Upper lobe of right lung (tissue), 1 donor: ENCODE measurements around the gene APLP2. TPM values are rescaled to one million over a fixed set of nuclear protein-coding genes. Genes with fewer than 3 reads are reported as not detected.

Experiments
- ATAC-seq: fragments of 200-7000 bp; cut with Tn5 transposase; one replicate; pipeline ENCODE4 v1.9.1; 2020; ENCODE audit warnings: mild to moderate bottlenecking, moderate library complexity
- DNase-seq: peaks from one replicate; pipeline ENCODE4 v3.0.0-alpha.2; 2020
- H3K27ac ChIP-seq: fragments of 200-600 bp; one replicate; pipeline ENCODE4 v1.8.0; 2022
- H3K27me3 ChIP-seq: fragments of 200-600 bp; one replicate; pipeline ENCODE4 v1.8.0; 2022; ENCODE audit warnings: mild to moderate bottlenecking
- H3K36me3 ChIP-seq: fragments of 200-600 bp; one replicate; pipeline ENCODE4 v1.8.0; 2022
- H3K4me1 ChIP-seq: fragments of 200-600 bp; one replicate; pipeline ENCODE4 v1.8.0; 2022
- H3K4me3 ChIP-seq: fragments of 200-600 bp; one replicate; pipeline ENCODE4 v1.8.0; 2022; ENCODE audit warnings: mild to moderate bottlenecking
- H3K9me3 ChIP-seq: fragments of 200-600 bp; one replicate; pipeline ENCODE4 v1.8.0; 2022
- intact Hi-C: fragments of 100-400 bp; cut with DNase I; formaldehyde crosslinking; loops from one replicate; pipeline ENCODE4 v1.11.0; 2022
- total RNA-seq: library from RNA; stranded (reverse); fragmentation: NEBNext Ultra II Directional; extraction: Animal tissue kit (Norgen Biotek cat#: 25700); gene quantifications from one replicate; pipeline ENCODE4 v1.2.1, GENCODE V29; 2021
- TF ChIP-seq, protein P1 (sequence below): fragments of 200-600 bp; IDR thresholded peaks from one replicate; pipeline ENCODE4 v1.8.0; 2022; ENCODE audit warnings: antibody characterized with exemption
- donor health status: DM: no; HTN: yes; CAD: no; lungs with severe emphysema.

APLP2 gene
- total RNA-seq, 1 donor from 2014 or later: 726 TPM

GRCh38 chr11:130068546-130068985 is 1.1 kb upstream of the APLP2 start:
- ATAC-seq (no peak), DNase-seq (no peak)
- Histone ChIP-seq H3K27ac (peak overlapping the region; percentile 97), H3K4me3 (peak overlapping the region; percentile 77), H3K36me3 (no peaks in the 10 kb centered on the region), H3K4me1 (peaks cover 23% of the 10 kb centered on the region), H3K9me3 (no peaks in the 10 kb centered on the region), H3K27me3 (no peaks in the 10 kb centered on the region)
- intact Hi-C loops: no loop called here
- TF ChIP-seq, protein P1, sequence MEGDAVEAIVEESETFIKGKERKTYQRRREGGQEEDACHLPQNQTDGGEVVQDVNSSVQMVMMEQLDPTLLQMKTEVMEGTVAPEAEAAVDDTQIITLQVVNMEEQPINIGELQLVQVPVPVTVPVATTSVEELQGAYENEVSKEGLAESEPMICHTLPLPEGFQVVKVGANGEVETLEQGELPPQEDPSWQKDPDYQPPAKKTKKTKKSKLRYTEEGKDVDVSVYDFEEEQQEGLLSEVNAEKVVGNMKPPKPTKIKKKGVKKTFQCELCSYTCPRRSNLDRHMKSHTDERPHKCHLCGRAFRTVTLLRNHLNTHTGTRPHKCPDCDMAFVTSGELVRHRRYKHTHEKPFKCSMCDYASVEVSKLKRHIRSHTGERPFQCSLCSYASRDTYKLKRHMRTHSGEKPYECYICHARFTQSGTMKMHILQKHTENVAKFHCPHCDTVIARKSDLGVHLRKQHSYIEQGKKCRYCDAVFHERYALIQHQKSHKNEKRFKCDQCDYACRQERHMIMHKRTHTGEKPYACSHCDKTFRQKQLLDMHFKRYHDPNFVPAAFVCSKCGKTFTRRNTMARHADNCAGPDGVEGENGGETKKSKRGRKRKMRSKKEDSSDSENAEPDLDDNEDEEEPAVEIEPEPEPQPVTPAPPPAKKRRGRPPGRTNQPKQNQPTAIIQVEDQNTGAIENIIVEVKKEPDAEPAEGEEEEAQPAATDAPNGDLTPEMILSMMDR: no peak

GRCh38 chr11:130068986-130069658 is 572 bp upstream of the APLP2 start:
- peak; percentile 81 for DNase-seq
- H3K9me3 ChIP-seq: no peaks in the 10 kb centered on the region
- TF ChIP-seq, protein P1: no peak
- ATAC-seq: peak; percentile 75
- peak overlapping the region; percentile 97 for H3K27ac ChIP-seq
- no peaks in the 10 kb centered on the region for H3K27me3 ChIP-seq
- peak overlapping the region; percentile 77 for H3K4me3 ChIP-seq
- H3K4me1 ChIP-seq: peaks cover 23% of the 10 kb centered on the region
- intact Hi-C loops: no loop called here
- H3K36me3 ChIP-seq: no peaks in the 10 kb centered on the region

GRCh38 chr11:130070109-130070845 is 583 bp downstream of the APLP2 start:
- DNase-seq (peak; percentile 77), ATAC-seq (peak; percentile 3)
- Histone ChIP-seq H3K36me3 (no peaks in the 10 kb centered on the region), H3K27ac (peak overlapping the region; percentile 89), H3K9me3 (no peaks in the 10 kb centered on the region), H3K4me1 (peaks cover 23% of the 10 kb centered on the region), H3K4me3 (peak overlapping the region; percentile 77), H3K27me3 (no peaks in the 10 kb centered on the region)
- TF ChIP-seq, protein P1: peak; percentile 6
- intact Hi-C loops: no loop called here

DNA sequence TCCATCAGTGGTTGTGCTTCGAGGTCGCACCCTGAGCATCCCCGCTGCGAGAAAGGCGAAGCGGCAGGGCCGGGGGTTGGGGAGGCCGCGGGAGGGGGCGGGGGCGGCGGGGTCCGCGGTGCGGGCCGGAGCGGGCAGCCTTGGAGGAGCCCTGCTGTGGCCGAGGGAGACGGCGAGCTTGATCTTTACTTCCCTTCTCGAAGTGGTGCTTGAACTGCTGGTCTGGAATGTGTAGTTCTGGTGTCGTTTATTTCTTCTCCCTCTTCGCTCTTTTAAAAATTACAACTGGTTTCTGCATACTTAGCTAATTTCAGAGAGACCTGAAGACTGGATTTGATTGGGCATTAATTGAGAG is 1.1 kb downstream of the APLP2 start:
- intact Hi-C loops: no loop called here
- H3K4me3 ChIP-seq: peak overlapping the region; percentile 77
- H3K27ac ChIP-seq: peak overlapping the region; percentile 89
- H3K27me3 ChIP-seq: no peaks in the 10 kb centered on the region
- TF ChIP-seq, protein P1: no peak
- peaks cover 26% of the 10 kb centered on the region for H3K4me1 ChIP-seq
- ATAC-seq (peak; percentile 53), DNase-seq (peak; percentile 82)
- no peaks in the 10 kb centered on the region for H3K36me3 ChIP-seq
- H3K9me3 ChIP-seq: no peaks in the 10 kb centered on the region

DNA sequence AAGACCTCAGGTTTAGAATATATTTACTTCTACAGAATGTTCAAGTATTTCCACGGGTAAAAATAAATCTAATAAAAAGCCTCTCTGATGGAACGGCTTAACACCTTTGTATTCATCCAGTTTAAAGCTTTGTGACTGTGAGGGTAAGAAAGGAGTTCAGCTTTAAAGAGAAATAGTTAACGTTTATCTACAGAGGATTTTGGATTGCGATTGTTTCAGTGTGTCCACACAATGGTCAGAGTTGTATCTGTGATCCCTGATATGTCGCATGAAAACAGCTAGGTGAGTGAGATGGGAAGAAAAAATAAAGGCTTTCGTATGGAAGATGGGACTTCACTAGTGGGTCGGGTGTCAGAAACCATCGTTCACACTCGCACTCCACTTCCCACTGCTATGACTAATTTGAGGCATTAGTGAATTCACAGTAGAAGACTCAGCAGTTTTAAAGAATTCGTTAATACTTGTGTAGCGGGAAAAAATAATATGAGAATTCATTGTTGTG is 1.6 kb downstream of the APLP2 start:
- Histone ChIP-seq H3K27me3 (no peaks in the 10 kb centered on the region), H3K4me1 (peaks cover 30% of the 10 kb centered on the region), H3K36me3 (no peaks in the 10 kb centered on the region), H3K4me3 (peak overlapping the region; percentile 77), H3K9me3 (no peaks in the 10 kb centered on the region), H3K27ac (peak overlapping the region; percentile 89)
- intact Hi-C loops: no loop called here
- no peak for ATAC-seq
- TF ChIP-seq, protein P1: no peak
- no peak for DNase-seq
